CD14-positive monocyte (primary cell): ENCODE data around the gene SPSB4. TPM values are rescaled to one million over a fixed set of nuclear protein-coding genes. Genes with fewer than 3 reads are reported as not detected.
A peak's percentile ranks its signal among the peaks of the same experiment; 100 is the strongest.

Source experiments
- DNase-seq, 3 donors: peaks; one replicate each; pipeline ENCODE4 v3.0.0-alpha.2; 2011 to 2022
- H2AFZ ChIP-seq: 2 replicates; pipeline ENCODE4 v1.6.0; 2012; ENCODE audit warnings: mild to moderate bottlenecking, low read depth, low read length, inconsistent platforms; ENCODE audit not compliant: insufficient read depth, poor library complexity, severe bottlenecking
- H3K27ac ChIP-seq, 2 donors: 1 replicate in 1 of 2; 2 replicates in 1 of 2; pipeline ENCODE4 v1.5.1; 2012 to 2013; ENCODE audit warnings: low read length in 2 of 2, control low read depth in 1 of 2, inconsistent platforms in 1 of 2, low read depth in 1 of 2, mild to moderate bottlenecking in 1 of 2
- H3K27me3 ChIP-seq, 2 donors: one replicate each; pipeline versions ENCODE4 v1.6.0 to v1.6.1; 2011 to 2013; ENCODE audit warnings: low read length in 2 of 2; ENCODE audit not compliant: control insufficient read depth in 2 of 2, insufficient read depth in 2 of 2
- H3K36me3 ChIP-seq, 2 donors: replicated peaks in 1 of 2; 1 replicate in 1 of 2; 2 replicates in 1 of 2; pipeline versions ENCODE4 v1.5.1 to v1.6.1; 2012 to 2013; ENCODE audit warnings: low read length in 2 of 2, control low read depth in 1 of 2, inconsistent platforms in 1 of 2, mild to moderate bottlenecking in 1 of 2; ENCODE audit not compliant: insufficient read depth in 2 of 2, control insufficient read depth in 1 of 2
- H3K4me1 ChIP-seq, 2 donors: 1 replicate in 1 of 2; 2 replicates in 1 of 2; pipeline versions ENCODE4 v1.5.1 to v1.6.1; 2012 to 2013; ENCODE audit warnings: low read length in 2 of 2, control low read depth in 1 of 2, inconsistent platforms in 1 of 2, mild to moderate bottlenecking in 1 of 2, moderate library complexity in 1 of 2; ENCODE audit not compliant: insufficient read depth in 2 of 2, control insufficient read depth in 1 of 2
- H3K4me2 ChIP-seq: replicated peaks from 2 replicates; pipeline ENCODE3; 2012; ENCODE audit warnings: low read length, moderate library complexity, mild to moderate bottlenecking; ENCODE audit not compliant: poor library complexity, severe bottlenecking; ENCODE audit errors: extremely low read depth
- H3K4me3 ChIP-seq, 3 experiments: fragments of 200-600 bp in 1 of 3; sonication (generic) in 1 of 3; replicated peaks in 1 of 3; 1 replicate in 2 of 3; 2 replicates in 1 of 3; pipeline ENCODE4 v1.5.1; 2011 to 2013; ENCODE audit warnings: low read length in 3 of 3, mild to moderate bottlenecking in 3 of 3, control low read depth in 2 of 3, low read depth in 2 of 3, inconsistent platforms in 1 of 3, moderate library complexity in 1 of 3
- H3K79me2 ChIP-seq: 2 replicates; pipeline ENCODE4 v1.6.0; 2012; ENCODE audit warnings: mild to moderate bottlenecking, control low read depth, inconsistent platforms, low read length, moderate library complexity; ENCODE audit not compliant: insufficient read depth
- H3K9ac ChIP-seq: 2 replicates; pipeline ENCODE4 v1.6.0; 2017; ENCODE audit warnings: low read length, mild to moderate bottlenecking; ENCODE audit not compliant: insufficient read depth, poor library complexity, severe bottlenecking
- H3K9me3 ChIP-seq, 2 donors: replicated peaks in 1 of 2; 1 replicate in 1 of 2; 2 replicates in 1 of 2; pipeline versions ENCODE4 v1.5.1 to v1.6.1; 2012 to 2013; ENCODE audit warnings: low read length in 2 of 2, control low read depth in 1 of 2; ENCODE audit not compliant: control insufficient read depth in 1 of 2, insufficient read depth in 1 of 2
- H4K20me1 ChIP-seq: 2 replicates; pipeline ENCODE4 v1.6.0; 2012; ENCODE audit warnings: mild to moderate bottlenecking, low read length, control low read depth, moderate library complexity; ENCODE audit not compliant: insufficient read depth
- H3K27ac Mint-ChIP-seq, 7 donors: one replicate each; pipeline ENCODE4 v1.8.0; 2020; ENCODE audit warnings: mild to moderate bottlenecking in 7 of 7, mixed read lengths in 7 of 7, moderate library complexity in 6 of 7, inconsistent platforms in 2 of 7
- H3K27me3 Mint-ChIP-seq, 3 donors: one replicate each; pipeline ENCODE4 v1.8.0; 2021 to 2022; ENCODE audit warnings: low read depth in 3 of 3, mild to moderate bottlenecking in 3 of 3, mixed read lengths in 3 of 3, moderate library complexity in 3 of 3, inconsistent platforms in 1 of 3
- H3K36me3 Mint-ChIP-seq, 2 donors: one replicate each; pipeline ENCODE4 v1.8.0; 2020; ENCODE audit warnings: mixed read lengths in 2 of 2, inconsistent platforms in 1 of 2, mild to moderate bottlenecking in 1 of 2
- H3K4me1 Mint-ChIP-seq: one replicate; pipeline ENCODE4 v1.8.0; 2020; ENCODE audit warnings: mild to moderate bottlenecking, mixed read lengths
- H3K4me3 Mint-ChIP-seq, 2 donors: one replicate each; pipeline ENCODE4 v1.8.0; 2020; ENCODE audit warnings: mild to moderate bottlenecking in 2 of 2, mixed read lengths in 2 of 2, moderate library complexity in 1 of 2
- H3K9me3 Mint-ChIP-seq, 7 donors: one replicate each; pipeline ENCODE4 v1.8.0; 2020 to 2022; ENCODE audit warnings: mixed read lengths in 7 of 7, mild to moderate bottlenecking in 6 of 7, moderate library complexity in 6 of 7, inconsistent platforms in 2 of 7
- CTCF ChIP-seq: fragments of 200-600 bp; IDR thresholded peaks from one replicate; pipeline ENCODE4 v1.8.0; 2022; ENCODE audit warnings: antibody characterized with exemption, mild to moderate bottlenecking
- WGBS: methylation state at CpG from one replicate; pipeline ENCODE4 v1.1.5; 2013; ENCODE audit warnings: missing lambda C conversion rate; ENCODE audit not compliant: insufficient coverage; 5-methylcytosine and 5-hydroxymethylcytosine counted together
- intact Hi-C, 2 donors: fragments of 100-400 bp; cut with micrococcal nuclease; formaldehyde crosslinking; loops; one replicate each; pipeline versions ENCODE4 v1.15.0 to v1.15.1; 2023
- polyA minus RNA-seq: library from RNA; depleted of rRNA, polyadenylated mRNA; stranded (reverse); fragments of >200 nt; gene quantifications from 2 replicates; pipeline ENCODE4 v1.2.3, GENCODE V29; 2012
- polyA plus RNA-seq, 3 donors: library from polyadenylated mRNA; depleted of rRNA in 1 of 3; unstranded in 2 of 3; stranded (reverse) in 1 of 3; fragments of 300-500 nt in 2 of 3; fragments of >200 nt in 1 of 3; fragmentation: Illumina TruSeq in 2 of 3; gene quantifications; 1 replicate in 2 of 3; 2 replicates in 1 of 3; pipeline ENCODE4 v1.2.3, GENCODE V29; 2012 to 2021
- total RNA-seq, 12 experiments: library from RNA in 1 of 12; stranded (reverse) in 1 of 12; fragments of 120-200 nt in 1 of 12; gene quantifications; one replicate each; pipeline ENCODE4 v1.2.4 and lab custom pipeline; 2013 to 2026; ENCODE audit warnings: mixed read lengths in 6 of 12, inconsistent platforms in 1 of 12

SPSB4 gene
- not detected for total RNA-seq (2013)
- polyA plus RNA-seq (not detected), polyA minus RNA-seq (not detected in 2 replicates), total RNA-seq (lab: John Stamatoyannopoulos, UW) (0 to 1.4 (median 0.07) reads per million in 11 experiments)

DNA sequence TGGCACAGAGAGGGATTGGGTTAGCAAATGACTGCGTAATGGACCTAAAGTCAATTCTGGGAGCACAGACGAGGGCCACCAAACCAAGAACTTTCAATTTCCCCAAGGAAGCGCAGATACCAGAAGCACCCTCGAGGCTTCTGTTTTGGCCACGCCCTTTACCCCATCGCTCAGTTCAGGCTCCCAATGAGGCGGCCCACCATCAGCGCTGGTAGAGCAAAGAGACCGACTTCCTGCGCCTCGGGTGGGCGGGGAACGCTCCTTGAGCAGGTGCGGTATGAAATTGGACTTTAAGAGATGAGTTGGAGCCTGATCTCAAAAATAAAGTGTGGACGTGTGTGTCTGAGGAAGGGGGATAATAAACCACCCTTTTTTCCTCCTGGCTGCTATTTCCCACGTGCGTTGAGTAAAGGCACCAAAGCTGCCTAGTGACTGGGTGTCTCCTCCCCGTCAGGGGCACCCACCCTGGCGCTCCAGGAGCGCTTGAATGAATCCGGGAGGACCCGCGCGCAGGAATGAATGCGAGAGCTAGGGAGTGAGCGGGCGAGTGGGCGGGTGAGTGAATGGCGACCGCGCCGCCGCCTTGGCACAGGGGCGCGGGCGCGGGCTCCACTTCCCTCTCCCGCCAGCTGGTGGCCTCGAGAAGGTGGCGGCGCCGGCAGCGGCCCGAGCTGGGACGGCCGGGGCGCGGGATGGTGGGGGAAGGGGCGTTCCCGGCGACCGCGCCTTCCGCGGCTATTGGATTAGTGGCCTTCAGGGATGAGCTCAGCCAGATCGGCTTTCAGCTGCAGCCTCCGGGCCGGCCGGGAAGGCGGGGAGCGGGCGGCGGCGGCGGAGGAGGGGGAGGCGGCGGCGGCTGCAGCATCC lies at the start of gene SPSB4:
SPSB4 (plus strand) TSS at position 772 of the 867 bp plus-strand sequence. CDS start 14,758 bp downstream, outside the sequence.
- Histone ChIP-seq H3K9ac (no peak within 1 kb of the TSS), H3K4me3 (peak within 1 kb of the TSS in 1 of 3 experiments; percentile 65), H4K20me1 (no peaks in the 10 kb centered on the region), H3K4me1 (peaks cover 5 to 14% of the 10 kb centered on the region in 2 donors), H3K36me3 (no peaks in the 10 kb centered on the region), H2AFZ (peak within 1 kb of the TSS; percentile 35), H3K27ac (no peak within 1 kb of the TSS), H3K27me3 (peaks cover 49 to 67% of the 10 kb centered on the region in 2 donors), H3K4me2 (peak within 1 kb of the TSS; percentile 68), H3K9me3 (peaks cover 0 to 10% of the 10 kb centered on the region in 2 donors), H3K79me2 (no peaks in the 10 kb centered on the region)
- peaks cover 13% of the 10 kb centered on the region for H3K4me1 Mint-ChIP-seq
- TF ChIP-seq CTCF, result peak; percentile 35
- no peaks in the 10 kb centered on the region for H3K36me3 Mint-ChIP-seq
- intact Hi-C loops, result no loop called here
- H3K27ac Mint-ChIP-seq, result no peak within 1 kb of the TSS
- no peak for DNase-seq
- peak within 1 kb of the TSS; percentile 73 to 87 for H3K4me3 Mint-ChIP-seq
- H3K9me3 Mint-ChIP-seq, result peaks cover 0 to 10% (median 0%) of the 10 kb centered on the region in 7 donors
- 2% methylated on average over 62 of the region's 68 CpGs for WGBS
- H3K27me3 Mint-ChIP-seq, result peaks cover 59 to 83% (median 74%) of the 10 kb centered on the region in 3 donors

DNA sequence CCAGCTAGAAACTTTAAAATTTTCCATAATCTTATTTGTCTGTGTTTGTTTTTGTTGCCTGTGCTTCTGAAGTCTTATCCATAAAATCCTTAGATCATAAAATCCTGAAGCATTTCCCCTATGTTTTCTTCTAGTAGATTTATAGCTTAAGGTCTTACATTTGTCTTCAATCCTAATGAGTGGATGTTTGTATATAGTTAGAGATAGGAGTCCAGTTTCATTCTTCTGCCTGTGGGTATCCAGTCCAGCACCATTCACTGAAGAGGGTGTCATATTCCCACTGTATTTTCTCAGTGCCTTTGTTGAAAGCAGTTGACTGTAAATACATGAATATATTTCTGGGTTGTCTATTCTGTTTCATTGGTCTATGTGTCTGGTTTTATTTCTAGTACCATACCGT lies 44.8 kb upstream of the SPSB4 start:
- H3K4me2 ChIP-seq, result no peak overlapping the region
- H2AFZ ChIP-seq, result no peak overlapping the region
- Mint-ChIP-seq H3K9me3 (no peaks in the 10 kb centered on the region), H3K27ac (no peak overlapping the region), H3K27me3 (peaks cover 0 to 3% (median 1%) of the 10 kb centered on the region in 3 donors), H3K4me3 (no peak overlapping the region), H3K4me1 (peaks cover under 1% of the 10 kb centered on the region), H3K36me3 (no peaks in the 10 kb centered on the region)
- DNase-seq, result no peak
- H3K79me2 ChIP-seq, result no peaks in the 10 kb centered on the region
- no peaks in the 10 kb centered on the region for H3K36me3 ChIP-seq
- no peaks in the 10 kb centered on the region for H3K4me1 ChIP-seq
- intact Hi-C loops, result loop anchor here in 1 of 2 donors (10.0 kb wide), 1 partner anchor 98 kb away; no protein-coding TSS in a partner anchor
- no peak overlapping the region for H3K27ac ChIP-seq
- TF ChIP-seq CTCF, result no peak
- H3K9me3 ChIP-seq, result no peaks in the 10 kb centered on the region
- H4K20me1 ChIP-seq, result no peaks in the 10 kb centered on the region
- no peak overlapping the region for H3K9ac ChIP-seq
- WGBS, result no CpG with 5 or more reads among the region's 1 CpG
- no peaks in the 10 kb centered on the region for H3K27me3 ChIP-seq
- H3K4me3 ChIP-seq, result no peak overlapping the region
